IMR-90 (cell line): Measurements from ENCODE around the gene FARP1.

Experiments
- BHLHE40 ChIP-seq: fragments of 150-350 bp; IDR thresholded peaks from 2 replicates; pipeline ENCODE4 v1.6.1; 2016; ENCODE audit warnings: mild to moderate bottlenecking, low read depth, low read length
- CHD1 ChIP-seq: IDR thresholded peaks from 2 replicates; pipeline ENCODE4 v1.6.1; 2012; ENCODE audit warnings: low read depth, low read length, improper control_type of control experiment
- MAZ ChIP-seq: IDR thresholded peaks from 2 replicates; pipeline ENCODE4 v1.6.1; 2012; ENCODE audit warnings: low read depth, mild to moderate bottlenecking, low read length, improper control_type of control experiment, moderate library complexity, borderline replicate concordance
- MXI1 ChIP-seq: IDR thresholded peaks from 2 replicates; pipeline ENCODE4 v1.6.1; 2012; ENCODE audit warnings: low read depth, mild to moderate bottlenecking, low read length, moderate library complexity, borderline replicate concordance
- POLR2A ChIP-seq: IDR thresholded peaks from 2 replicates; pipeline ENCODE4 v1.6.1; 2012; ENCODE audit warnings: mild to moderate bottlenecking, low read depth, low read length
- RFX5 ChIP-seq: IDR thresholded peaks from 2 replicates; pipeline ENCODE4 v1.8.0; 2012; ENCODE audit warnings: low read depth, mild to moderate bottlenecking, low read length, moderate library complexity
- SMC3 ChIP-seq: fragments of 150-350 bp; IDR thresholded peaks from 2 replicates; pipeline ENCODE4 v1.6.1; 2016; ENCODE audit warnings: low read depth, mild to moderate bottlenecking, antibody characterized with exemption, low read length, moderate library complexity
- TF ChIP-seq, protein P1 (sequence below): conservative IDR thresholded peaks from 2 replicates; pipeline ENCODE4 v1.5.1; 2012; ENCODE audit warnings: mild to moderate bottlenecking, low read depth, low read length, improper control_type of control experiment
- TF ChIP-seq, protein P2 (sequence below): fragments of 150-350 bp; IDR thresholded peaks from 2 replicates; pipeline ENCODE4 v1.6.1; 2017; ENCODE audit warnings: mild to moderate bottlenecking, antibody characterized with exemption, low read length, low read depth

GRCh38 chr13:98293103-98293502 is 150.2 kb downstream of the FARP1 start:
- TF ChIP-seq, protein P1, sequence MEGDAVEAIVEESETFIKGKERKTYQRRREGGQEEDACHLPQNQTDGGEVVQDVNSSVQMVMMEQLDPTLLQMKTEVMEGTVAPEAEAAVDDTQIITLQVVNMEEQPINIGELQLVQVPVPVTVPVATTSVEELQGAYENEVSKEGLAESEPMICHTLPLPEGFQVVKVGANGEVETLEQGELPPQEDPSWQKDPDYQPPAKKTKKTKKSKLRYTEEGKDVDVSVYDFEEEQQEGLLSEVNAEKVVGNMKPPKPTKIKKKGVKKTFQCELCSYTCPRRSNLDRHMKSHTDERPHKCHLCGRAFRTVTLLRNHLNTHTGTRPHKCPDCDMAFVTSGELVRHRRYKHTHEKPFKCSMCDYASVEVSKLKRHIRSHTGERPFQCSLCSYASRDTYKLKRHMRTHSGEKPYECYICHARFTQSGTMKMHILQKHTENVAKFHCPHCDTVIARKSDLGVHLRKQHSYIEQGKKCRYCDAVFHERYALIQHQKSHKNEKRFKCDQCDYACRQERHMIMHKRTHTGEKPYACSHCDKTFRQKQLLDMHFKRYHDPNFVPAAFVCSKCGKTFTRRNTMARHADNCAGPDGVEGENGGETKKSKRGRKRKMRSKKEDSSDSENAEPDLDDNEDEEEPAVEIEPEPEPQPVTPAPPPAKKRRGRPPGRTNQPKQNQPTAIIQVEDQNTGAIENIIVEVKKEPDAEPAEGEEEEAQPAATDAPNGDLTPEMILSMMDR = no peak
- TF ChIP-seq MXI1 = no peak
- TF ChIP-seq POLR2A = no peak
- TF ChIP-seq BHLHE40 = no peak
- TF ChIP-seq SMC3 = no peak
- TF ChIP-seq RFX5 = no peak
- TF ChIP-seq CHD1 = no peak
- TF ChIP-seq, protein P2, sequence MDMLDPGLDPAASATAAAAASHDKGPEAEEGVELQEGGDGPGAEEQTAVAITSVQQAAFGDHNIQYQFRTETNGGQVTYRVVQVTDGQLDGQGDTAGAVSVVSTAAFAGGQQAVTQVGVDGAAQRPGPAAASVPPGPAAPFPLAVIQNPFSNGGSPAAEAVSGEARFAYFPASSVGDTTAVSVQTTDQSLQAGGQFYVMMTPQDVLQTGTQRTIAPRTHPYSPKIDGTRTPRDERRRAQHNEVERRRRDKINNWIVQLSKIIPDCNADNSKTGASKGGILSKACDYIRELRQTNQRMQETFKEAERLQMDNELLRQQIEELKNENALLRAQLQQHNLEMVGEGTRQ = no peak
- TF ChIP-seq MAZ = no peak
